Hepatic stellate cell (primary cell): ENCODE results near the gene HPCAL1.
"Not testable (repeated sequence)": the region's sequence is repeated elsewhere in the genome, so short reads cannot be mapped to it uniquely, and the experiment has no call there.

Experiments used
- DNase-seq: peaks from one replicate; pipeline ENCODE4 v3.0.0; 2011; ENCODE audit warnings: low spot score

The HPCAL1 gene

GRCh38 chr2:10302479-10303180, at the start of gene HPCAL1:
Gene HPCAL1 (plus strand): TSS chr2:10302904. CDS start chr2:10419758, 116,854 bp downstream.
- DNase-seq, result peak; percentile 90

GRCh38 chr2:10253596-10254372, 48.9 kb upstream of the HPCAL1 start:
- no peak for DNase-seq

GRCh38 chr2:10254373-10255188, 48.1 kb upstream of the HPCAL1 start:
- no peak for DNase-seq

GRCh38 chr2:10255189-10256030, 47.3 kb upstream of the HPCAL1 start:
- DNase-seq, result no peak

- no peak for DNase-seq
Observed at GRCh38 chr2:10256031-10256514, 46.6 kb upstream of the HPCAL1 start.

GRCh38 chr2:10256515-10257031, 46.1 kb upstream of the HPCAL1 start:
- DNase-seq, result no peak

- no peak for DNase-seq
Observed at GRCh38 chr2:10257036-10257435, 45.7 kb upstream of the HPCAL1 start.

GRCh38 chr2:10257500-10258147, 45.1 kb upstream of the HPCAL1 start:
- DNase-seq, result no peak

GRCh38 chr2:10258326-10258725, 44.4 kb upstream of the HPCAL1 start:
- no peak for DNase-seq

- no peak for DNase-seq
Observed at GRCh38 chr2:10258726-10259125, 44.0 kb upstream of the HPCAL1 start.

- DNase-seq, result no peak
Observed at GRCh38 chr2:10260130-10260529, 42.6 kb upstream of the HPCAL1 start.

GRCh38 chr2:10263526-10263925, 39.2 kb upstream of the HPCAL1 start:
- DNase-seq, result not testable (repeated sequence)

GRCh38 chr2:10264506-10265328, 38.0 kb upstream of the HPCAL1 start:
- no peak for DNase-seq

- DNase-seq, result peak; percentile 46
Observed at GRCh38 chr2:10265329-10266132, 37.2 kb upstream of the HPCAL1 start.

- peak; percentile 45 for DNase-seq
Observed at GRCh38 chr2:10266133-10266620, 36.5 kb upstream of the HPCAL1 start.

GRCh38 chr2:10267036-10267435, 35.7 kb upstream of the HPCAL1 start:
- DNase-seq, result no peak

GRCh38 chr2:10267551-10268465, 34.9 kb upstream of the HPCAL1 start:
- DNase-seq, result no peak

- no peak for DNase-seq
Observed at GRCh38 chr2:10269291-10269690, 33.4 kb upstream of the HPCAL1 start.
